ENCODE data around the gene ALPK1.

The ALPK1 gene

DNA sequence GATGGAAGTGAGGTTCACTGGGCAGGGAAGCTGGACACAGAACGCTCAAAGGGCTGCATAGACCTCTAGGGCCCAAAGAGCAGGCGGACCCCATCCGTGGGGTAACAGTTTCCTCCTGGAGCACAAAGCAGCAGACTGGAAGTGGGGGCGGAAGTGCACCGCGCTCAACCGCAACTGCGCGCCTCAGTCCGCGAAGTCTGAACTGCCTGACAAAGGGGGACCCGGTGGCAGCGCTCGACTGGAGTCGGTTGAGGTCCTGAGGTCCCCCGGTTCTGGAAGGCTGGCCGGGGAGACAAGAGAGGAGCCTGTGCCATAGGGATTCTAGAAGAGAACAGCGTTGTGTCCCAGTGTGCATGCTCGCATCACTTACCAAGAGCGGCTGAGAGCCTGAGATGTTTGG is 58.5 kb downstream of the ALPK1 start (continued):
- TF ChIP-seq ZNF394 (tag by site-specific recombination; IDR thresholded peaks at IDR 0.05; ENCODE audit: borderline replicate concordance) = no peak
- no peak for TF ChIP-seq TCF7L2 (IDR thresholded peaks at IDR 0.05; ENCODE audit: borderline replicate concordance, low read depth, low read length)
- no peak for TF ChIP-seq ZNF596 (tag by site-specific recombination; IDR thresholded peaks at IDR 0.05)
- no peak for TF ChIP-seq PRDM2 (tag by site-specific recombination; IDR thresholded peaks at IDR 0.05; ENCODE audit: borderline replicate concordance)
- TF ChIP-seq ZNF433 (tag by site-specific recombination; IDR thresholded peaks at IDR 0.05; ENCODE audit: low read depth) = no peak
- no peak for TF ChIP-seq ZNF266 (tag by site-specific recombination; IDR thresholded peaks at IDR 0.05; ENCODE audit: low read depth)
- TF ChIP-seq ZNF211 (tag by site-specific recombination; IDR thresholded peaks at IDR 0.05; ENCODE audit: low read depth) = no peak
- no peak for TF ChIP-seq ZXDB (tag by site-specific recombination; IDR thresholded peaks at IDR 0.05)
- no peak for TF ChIP-seq ZBTB48 (tag by site-specific recombination; IDR thresholded peaks at IDR 0.05)
- TF ChIP-seq YY2 (tag by site-specific recombination; IDR thresholded peaks at IDR 0.05) = no peak

DNA sequence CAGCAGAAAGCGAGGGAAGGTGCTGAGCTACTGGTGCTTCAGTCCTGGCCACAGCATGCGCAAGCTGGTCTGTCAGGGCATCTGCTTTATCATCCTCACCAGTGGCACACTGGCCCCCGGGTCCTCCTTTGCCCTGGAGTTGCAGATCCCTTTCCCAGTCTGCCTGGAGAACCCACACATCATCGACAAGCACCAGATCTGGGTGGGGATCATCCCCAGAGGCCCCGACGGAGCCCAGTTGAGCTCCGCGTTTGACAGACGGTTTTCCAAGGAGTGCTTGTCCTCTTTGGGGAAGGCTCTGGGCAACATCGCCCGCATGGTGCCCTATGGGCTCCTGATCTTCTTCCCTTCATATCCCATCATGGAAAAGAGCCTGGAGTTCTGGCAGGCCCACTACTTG is 60.3 kb downstream of the ALPK1 start:
- TF ChIP-seq ZBTB17 (tag by site-specific recombination; IDR thresholded peaks at IDR 0.05) (no peak), ZNF335 (tag by site-specific recombination; conservative IDR thresholded peaks at IDR 0.05) (no peak), ZNF433 (tag by site-specific recombination; IDR thresholded peaks at IDR 0.05; ENCODE audit: low read depth) (no peak), ZNF626 (tag by site-specific recombination; IDR thresholded peaks at IDR 0.05) (no peak), ZBTB10 (tag by site-specific recombination; IDR thresholded peaks at IDR 0.05) (no peak), ZNF610 (tag by site-specific recombination; IDR thresholded peaks at IDR 0.05; ENCODE audit: borderline replicate concordance) (no peak), ZNF514 (tag by site-specific recombination; IDR thresholded peaks at IDR 0.05) (no peak), ZNF837 (tag by site-specific recombination; IDR thresholded peaks at IDR 0.05) (no peak), ZNF10 (tag by site-specific recombination; IDR thresholded peaks at IDR 0.05) (no peak), ZNF239 (tag by site-specific recombination; IDR thresholded peaks at IDR 0.05) (no peak), BCL11A (tag by site-specific recombination; IDR thresholded peaks at IDR 0.05; ENCODE audit: low read depth) (no peak), ZBTB26 (tag by site-specific recombination; optimal IDR thresholded peaks at IDR 0.05) (no peak), KLF16 (tag by site-specific recombination; IDR thresholded peaks at IDR 0.05) (no peak), MZF1 (tag by site-specific recombination; IDR thresholded peaks at IDR 0.05; ENCODE audit: borderline replicate concordance) (no peak)
- TF ChIP-seq, protein P1, sequence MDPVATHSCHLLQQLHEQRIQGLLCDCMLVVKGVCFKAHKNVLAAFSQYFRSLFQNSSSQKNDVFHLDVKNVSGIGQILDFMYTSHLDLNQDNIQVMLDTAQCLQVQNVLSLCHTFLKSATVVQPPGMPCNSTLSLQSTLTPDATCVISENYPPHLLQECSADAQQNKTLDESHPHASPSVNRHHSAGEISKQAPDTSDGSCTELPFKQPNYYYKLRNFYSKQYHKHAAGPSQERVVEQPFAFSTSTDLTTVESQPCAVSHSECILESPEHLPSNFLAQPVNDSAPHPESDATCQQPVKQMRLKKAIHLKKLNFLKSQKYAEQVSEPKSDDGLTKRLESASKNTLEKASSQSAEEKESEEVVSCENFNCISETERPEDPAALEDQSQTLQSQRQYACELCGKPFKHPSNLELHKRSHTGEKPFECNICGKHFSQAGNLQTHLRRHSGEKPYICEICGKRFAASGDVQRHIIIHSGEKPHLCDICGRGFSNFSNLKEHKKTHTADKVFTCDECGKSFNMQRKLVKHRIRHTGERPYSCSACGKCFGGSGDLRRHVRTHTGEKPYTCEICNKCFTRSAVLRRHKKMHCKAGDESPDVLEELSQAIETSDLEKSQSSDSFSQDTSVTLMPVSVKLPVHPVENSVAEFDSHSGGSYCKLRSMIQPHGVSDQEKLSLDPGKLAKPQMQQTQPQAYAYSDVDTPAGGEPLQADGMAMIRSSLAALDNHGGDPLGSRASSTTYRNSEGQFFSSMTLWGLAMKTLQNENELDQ (tag by site-specific recombination; IDR thresholded peaks at IDR 0.05; ENCODE audit: low read depth) = no peak
- TF ChIP-seq, protein P2, sequence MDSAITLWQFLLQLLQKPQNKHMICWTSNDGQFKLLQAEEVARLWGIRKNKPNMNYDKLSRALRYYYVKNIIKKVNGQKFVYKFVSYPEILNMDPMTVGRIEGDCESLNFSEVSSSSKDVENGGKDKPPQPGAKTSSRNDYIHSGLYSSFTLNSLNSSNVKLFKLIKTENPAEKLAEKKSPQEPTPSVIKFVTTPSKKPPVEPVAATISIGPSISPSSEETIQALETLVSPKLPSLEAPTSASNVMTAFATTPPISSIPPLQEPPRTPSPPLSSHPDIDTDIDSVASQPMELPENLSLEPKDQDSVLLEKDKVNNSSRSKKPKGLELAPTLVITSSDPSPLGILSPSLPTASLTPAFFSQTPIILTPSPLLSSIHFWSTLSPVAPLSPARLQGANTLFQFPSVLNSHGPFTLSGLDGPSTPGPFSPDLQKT (IDR thresholded peaks at IDR 0.05; ENCODE audit: borderline replicate concordance, low read depth, low read length) = no peak
- Histone ChIP-seq H3K4me1 (ENCODE audit: control insufficient read depth, insufficient read depth, low read length) (no peaks in the 10 kb centered on the region), H3K4me3 (ENCODE audit: low read depth, low read length) (no peak overlapping the region), H3K9me3 (ENCODE audit: control insufficient read depth, insufficient read depth, low read depth, low read length) (no peaks in the 10 kb centered on the region), H3K36me3 (ENCODE audit: control insufficient read depth in 2 of 2, insufficient read depth in 1 of 2, low read length in 2 of 2) (no peaks in the 10 kb centered on the region), H3K27ac (ENCODE audit: extremely low read depth, low read depth, low read length) (no peak overlapping the region)
- ChIA-PET CTCF (no interaction called here), POLR2A (no interaction called here)
